Fibroblast of peridontal ligament (primary cell): ENCODE measurements around the gene TTYH2.
"Not testable (repeated sequence)": the region's sequence is repeated elsewhere in the genome, so short reads cannot be mapped to it uniquely, and the experiment has no call there.

Experiments used
- DNase-seq: peaks from one replicate; pipeline ENCODE4 v3.0.0-alpha.2; 2010; ENCODE audit errors: extremely low read depth

Gene TTYH2

DNA sequence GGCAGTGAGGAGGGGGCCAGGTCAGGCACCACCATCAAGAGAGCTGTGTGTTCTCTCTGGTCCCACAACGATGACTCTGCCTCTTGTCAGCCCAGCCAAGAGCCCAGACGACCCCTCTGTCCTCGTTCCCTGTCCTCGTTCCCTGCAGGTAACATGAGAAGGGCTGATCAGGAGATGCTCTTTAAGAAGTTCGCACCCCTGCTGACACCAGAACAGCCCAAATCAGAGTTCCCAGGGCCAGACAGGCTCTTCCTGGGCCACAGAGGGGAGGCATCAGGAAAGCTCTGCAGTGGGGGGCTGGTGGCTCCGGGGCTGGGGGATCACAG lies 47.1 kb downstream of the TTYH2 start:
- DNase-seq, result no peak

DNA sequence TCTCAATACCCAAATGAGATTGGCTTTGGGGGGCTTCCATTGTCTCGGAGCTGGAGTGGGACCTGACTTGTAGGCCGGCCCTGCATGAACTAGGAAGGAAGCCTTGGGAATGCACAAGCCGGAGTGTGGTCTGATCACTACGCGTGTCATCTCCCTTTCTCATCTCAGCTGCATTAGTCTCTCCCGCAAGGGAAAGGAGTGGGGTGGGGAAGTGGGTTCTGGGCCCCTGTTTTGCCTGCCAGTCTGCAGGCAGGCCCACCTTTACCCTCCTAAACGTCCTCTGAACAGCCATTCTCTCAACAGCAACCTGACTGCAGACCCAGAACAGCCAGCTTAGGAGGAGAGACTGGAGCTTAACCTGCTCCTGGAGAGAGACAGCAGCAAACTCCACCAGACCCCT lies 49.2 kb downstream of the TTYH2 start:
- DNase-seq, result no peak

DNA sequence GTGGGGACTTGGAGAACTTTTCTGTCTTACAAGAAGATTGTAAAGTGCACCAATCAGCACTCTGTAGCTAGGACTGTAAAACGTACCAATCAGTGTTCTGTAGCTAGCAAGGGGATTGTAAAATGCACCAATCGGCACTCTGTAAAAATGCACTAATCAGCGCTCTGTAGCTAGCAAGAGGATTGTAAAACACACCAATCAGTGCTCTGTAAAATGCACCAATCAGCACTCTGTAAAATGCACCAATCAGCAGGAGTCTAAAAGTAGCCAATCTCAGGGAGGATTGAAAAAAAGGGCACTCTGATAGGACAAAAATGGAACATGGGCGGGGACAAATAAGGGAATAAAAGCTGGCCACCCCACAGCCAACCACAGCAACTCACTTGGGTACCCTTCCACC lies 53.7 kb downstream of the TTYH2 start:
- DNase-seq, result not testable (repeated sequence)

DNA sequence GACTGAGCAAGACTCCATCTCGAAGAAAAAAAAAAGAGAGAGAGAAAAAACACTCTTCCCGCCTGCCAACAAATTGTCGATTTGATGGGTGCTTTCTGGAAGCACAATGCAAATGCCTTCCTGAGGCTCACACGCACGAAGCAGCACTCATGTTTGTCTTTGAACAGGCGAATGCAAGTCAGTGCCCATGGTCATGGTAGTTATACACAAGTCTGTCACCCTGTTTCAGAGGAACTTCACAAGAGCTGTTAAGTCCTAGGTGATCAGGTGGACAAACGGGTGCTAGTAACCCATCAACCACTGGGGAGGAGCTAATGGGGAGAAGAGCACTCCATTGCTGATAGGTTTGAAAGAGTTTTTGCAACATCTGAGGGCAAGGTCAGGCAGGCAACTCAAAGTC lies 54.2 kb downstream of the TTYH2 start:
- no peak for DNase-seq

DNA sequence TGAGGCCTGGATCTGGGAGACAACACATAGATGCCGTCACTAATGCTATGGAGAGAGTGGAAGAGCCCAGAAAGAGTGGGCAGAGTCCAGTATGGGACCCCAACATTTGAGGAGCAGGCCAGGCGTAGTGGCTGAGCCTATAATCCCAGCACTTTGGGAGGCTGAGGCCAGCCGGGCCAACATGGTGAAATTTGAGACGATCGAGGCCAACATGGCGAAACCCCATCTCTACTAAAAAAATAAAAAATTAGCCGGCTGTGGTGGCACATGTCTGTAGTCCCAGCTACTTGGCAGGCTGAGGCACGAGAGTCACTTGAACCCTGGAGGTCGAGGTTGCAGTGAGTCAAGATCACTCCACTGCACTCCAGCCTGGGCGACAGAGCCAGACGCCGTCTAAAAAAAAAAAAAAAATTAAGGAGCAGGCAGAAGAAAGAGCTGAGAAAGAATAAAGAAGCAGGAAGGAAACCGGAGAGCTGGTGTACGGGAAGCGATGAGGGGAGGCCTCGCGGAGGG lies 54.7 kb downstream of the TTYH2 start:
- no peak for DNase-seq

DNA sequence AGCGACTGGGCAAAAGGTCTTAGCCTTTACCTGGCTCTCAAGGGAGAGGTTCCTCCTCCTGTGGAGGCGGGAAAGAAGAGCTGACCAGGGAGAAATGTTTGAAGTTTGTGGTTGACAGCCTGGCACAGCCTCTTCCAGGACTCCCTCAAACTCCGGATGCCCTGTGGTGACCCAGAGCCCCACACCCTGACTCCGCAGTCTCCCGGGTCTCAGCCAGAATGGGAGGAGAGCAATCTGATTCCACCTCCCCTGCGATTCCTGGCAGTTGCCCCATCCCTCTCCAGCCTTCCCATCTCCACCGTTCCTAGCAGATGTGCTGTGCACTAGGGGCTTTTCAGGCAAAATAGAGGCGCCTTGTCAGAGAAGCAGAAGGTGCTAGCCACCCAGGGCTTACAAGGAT lies 55.2 kb downstream of the TTYH2 start:
- DNase-seq, result no peak

DNA sequence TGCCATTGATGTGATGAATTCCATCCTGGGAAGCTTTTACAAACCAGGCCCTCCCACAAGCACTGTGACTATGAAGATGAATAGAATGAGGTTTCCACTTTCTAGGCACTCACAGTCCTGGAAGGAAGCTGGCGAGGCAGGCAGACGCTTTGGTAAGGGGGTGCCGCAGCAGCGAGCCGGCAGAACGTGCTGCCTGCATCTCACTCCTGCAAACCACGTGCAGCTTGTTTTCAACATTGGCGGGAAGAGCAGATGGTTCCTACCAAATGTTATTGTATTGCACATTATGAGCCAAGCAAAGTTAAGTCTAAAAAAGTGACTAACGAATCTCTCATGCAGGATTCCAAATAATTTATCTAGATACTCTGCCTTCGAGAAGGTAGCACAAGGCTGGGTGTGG lies 57.0 kb downstream of the TTYH2 start:
- no peak for DNase-seq

DNA sequence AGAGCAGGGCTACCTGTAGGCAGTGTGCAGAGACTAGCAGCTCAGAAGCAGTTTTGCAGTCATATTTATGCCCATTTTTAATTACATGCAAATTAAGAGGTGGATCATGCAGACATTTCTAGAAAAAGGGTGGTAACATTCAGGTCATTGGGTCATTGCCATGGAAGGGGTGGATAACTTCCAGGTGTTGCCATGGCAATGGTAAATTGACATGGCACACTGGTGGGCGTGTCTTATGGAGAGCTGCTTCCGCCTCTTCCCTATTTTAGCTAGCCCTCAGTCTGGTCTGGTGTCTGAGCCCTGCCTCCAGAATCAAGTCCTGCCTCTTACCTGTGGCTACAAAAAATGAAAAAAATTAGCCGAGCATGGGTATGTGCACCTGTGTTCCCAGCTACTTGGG lies 57.9 kb downstream of the TTYH2 start:
- DNase-seq, result no peak

DNA sequence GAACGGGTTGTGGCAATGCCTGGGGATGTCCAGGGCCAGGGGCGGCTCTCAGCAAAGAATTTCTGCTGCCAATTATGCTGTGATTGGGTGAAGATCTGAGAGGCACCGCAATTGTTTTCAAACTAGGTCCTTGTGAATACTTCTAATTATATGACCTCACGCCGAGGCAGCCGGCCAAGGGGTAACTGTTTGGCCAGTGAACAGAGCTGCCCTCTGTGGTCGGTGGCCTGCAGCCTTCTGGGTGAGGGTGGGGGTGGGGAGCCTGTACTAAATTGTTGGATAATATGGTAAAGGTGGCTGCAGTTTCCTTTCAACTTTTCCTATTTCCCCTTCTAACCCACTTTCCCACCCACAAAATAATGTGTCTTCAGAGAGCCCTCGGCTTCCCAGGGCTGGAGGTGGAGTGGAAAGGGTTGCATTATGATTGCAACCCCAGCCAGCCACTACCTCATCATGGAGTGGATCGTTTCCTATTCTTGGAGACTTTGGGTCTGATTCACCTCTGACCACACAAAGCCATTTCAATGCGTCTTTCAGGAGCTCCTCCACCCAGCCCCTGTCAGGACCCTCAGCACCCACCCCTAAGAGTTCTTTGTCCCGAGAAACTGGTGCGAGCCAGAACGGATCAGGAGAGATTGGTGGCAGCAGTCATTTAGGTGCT lies 58.7 kb downstream of the TTYH2 start:
- DNase-seq, result no peak

DNA sequence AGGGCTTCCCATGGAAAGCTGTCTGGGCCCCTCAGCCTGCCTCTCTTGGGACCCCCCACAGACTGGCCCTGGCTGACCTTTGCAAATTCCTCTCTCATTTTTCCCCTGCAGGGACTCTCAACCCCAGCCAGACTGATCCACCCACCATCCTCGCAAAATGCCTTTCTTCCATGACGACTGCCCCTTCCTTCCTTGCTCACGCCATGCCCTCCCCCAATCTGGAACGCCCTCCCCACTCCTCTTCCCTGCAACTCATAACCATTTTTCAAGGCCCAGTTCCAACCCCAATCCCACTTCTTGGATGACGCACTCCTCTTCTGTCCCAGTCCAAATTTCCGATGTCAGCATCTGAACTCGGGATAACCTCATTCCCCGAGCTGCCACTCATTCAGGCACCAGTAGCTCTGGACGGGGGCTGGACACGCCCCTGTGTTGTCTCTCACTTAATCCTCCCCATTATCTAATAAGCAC lies 59.4 kb downstream of the TTYH2 start:
- DNase-seq, result peak; percentile 3

DNA sequence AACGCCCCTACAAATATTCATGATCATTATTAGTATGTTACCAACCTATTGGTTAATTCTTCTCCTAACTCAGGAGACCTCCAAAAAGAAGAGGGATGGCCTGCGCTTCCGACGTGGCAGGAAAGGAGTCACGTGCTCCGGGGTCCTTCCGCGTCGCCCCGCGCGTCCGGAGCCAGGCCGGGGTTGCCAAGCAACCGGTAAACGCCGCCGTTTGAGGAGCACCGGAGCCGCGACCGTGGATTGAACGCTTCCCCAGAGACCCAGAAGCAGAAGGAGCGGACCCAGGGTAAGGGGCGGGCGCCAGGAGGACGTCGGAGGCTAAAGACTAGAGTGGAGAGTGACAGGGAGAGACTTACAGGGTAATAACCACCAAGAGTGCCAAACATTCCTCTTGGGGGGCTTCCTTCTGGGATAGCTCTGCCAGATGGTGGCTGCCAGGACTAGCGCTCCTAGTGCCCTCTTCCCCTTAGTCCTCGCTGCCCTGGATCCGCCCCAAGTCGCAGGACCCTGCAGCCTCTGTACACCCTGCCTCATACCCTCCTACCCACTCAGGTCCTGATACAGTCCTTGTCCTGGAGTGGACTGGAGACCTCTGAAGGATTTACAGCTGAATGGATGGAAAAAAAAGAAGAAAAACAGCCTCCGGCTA lies 60.8 kb downstream of the TTYH2 start, which contains the start of gene DNAI2:
TSS of gene DNAI2 (plus strand) at position 175 of the 649 bp plus-strand sequence. CDS start 7,584 bp downstream, outside the sequence.
- no peak for DNase-seq

DNA sequence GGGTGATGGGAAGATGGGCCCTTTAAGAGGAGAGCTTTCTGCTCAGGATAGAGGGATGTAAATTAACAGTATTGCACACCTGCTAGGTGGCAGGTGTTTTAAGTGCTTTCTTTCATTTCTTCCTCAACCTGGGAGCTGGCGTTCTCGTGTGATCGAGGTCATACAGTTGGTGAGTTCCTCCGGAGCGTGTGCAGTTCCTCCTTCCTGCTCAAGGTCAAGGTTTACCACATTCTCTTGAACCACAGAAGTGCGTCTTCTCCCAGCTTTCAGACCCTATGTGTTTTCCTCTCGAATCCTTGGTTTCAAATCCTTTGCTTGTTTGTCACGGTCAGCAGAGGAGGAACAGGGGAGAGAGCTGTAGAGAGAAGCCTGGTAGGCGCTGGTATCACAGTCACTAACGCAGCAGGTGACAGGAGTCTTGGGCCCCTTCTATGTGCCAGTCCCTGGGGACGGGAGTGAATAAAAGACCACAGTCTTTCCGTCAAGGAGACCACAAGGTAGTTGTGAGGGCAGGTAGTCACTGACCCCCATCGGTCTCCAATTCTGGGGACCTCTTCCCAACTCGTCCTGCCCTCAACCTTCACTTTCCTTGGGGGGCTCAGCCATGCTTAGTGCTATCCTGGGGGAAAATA lies 61.5 kb downstream of the TTYH2 start:
- DNase-seq, result no peak

DNA sequence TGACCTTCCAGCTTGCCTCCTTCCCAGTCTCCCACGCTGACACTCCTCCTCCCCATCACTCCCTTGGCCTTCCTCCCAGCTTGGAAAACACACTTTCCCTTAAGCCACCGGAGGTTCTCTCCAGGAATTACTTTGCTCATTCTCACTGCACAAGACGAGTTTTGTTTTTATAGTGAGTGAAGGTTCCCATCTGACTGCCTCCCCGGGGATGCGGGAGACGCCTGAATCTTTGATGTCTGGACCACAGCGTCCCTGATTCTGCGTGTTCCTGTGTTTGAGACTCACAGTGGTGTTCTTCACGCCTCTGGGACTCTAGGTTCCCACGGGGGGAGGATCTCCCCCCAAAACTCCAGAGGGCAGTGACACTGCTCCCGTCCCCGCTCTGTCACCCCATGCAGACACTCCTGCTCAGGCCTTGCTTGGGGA lies 62.7 kb downstream of the TTYH2 start:
- DNase-seq, result no peak

DNA sequence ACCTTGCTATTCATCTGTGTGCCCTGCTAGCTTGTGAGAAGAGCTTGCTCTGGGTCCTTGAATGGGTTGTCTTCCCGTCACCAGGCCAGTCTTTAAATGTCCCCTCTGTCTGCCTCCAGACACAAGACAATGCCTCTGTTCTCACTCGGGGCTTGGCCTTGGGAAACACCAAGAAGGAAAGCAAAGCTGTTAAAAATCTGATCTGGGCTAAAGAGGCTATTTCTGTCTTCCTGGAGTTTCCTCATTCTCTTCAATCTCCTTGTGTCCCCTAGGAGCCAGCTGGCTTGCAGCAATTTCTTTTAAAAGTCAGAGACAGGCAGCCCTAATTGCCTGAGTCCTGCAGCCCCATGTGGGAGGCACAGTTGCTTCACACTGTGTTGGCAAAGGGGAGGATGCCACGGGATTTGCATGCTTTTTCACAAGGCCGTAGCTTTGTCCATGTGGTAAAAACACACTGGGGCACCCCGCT lies 63.2 kb downstream of the TTYH2 start:
- no peak for DNase-seq

DNA sequence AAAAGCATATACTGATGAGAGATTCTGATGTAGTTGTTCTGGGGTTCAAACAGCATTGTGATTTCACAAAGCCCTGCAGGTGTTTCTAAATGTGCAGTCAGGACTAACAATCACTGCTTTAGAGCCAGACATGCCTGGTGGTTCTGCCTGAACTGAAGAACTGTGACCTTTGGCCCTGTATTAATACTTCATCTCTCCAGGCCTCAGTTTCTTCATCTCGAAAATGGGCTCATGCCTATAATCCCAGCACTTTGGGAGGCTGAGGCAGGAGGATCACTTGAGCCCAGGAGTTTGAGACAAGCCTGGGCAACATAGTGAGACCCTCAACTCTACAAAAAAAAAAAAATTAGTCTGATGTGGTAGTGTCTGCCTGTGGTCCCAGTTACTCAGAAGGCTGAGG lies 64.6 kb downstream of the TTYH2 start:
- no peak for DNase-seq

DNA sequence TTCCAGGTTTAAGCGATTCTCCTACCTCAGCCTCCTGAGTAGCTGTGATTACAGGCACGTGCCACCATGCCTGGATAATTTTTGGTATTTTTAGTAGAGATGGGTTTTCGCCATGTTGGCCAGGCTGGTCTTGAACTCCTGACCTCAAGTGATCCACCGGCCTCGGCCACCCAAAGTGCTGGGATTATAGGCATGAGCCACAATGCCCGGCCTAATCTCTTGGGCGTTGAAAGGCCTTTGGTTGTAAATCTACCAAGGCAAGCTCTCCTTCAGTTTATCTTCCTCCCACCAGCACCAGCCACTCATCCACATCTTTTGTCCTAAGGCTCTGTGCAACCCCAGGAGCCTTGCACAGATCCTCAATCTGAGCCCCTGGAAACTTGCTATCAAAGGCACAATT lies 66.2 kb downstream of the TTYH2 start:
- not testable (repeated sequence) for DNase-seq

DNA sequence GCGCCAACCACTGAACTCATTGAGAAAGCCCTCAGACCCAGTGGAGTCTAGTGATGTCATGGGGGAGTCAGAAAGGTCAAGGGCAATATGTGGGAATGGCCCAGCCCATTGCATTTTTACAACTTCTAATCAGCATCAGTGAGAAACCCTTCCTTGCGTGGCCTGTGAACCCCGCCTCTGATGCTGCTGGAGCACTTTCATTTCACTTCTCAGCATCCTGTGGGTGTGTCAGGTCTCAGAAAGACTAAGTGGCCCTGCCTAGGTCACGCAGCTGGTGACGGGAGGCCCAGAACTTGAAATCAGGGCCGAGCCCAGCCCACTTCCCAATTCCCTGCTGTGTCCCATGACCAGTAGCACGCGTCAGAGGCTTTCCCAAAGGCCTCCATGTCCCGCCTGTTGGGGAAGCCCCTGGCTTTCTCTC lies 66.7 kb downstream of the TTYH2 start:
- DNase-seq, result no peak

DNA sequence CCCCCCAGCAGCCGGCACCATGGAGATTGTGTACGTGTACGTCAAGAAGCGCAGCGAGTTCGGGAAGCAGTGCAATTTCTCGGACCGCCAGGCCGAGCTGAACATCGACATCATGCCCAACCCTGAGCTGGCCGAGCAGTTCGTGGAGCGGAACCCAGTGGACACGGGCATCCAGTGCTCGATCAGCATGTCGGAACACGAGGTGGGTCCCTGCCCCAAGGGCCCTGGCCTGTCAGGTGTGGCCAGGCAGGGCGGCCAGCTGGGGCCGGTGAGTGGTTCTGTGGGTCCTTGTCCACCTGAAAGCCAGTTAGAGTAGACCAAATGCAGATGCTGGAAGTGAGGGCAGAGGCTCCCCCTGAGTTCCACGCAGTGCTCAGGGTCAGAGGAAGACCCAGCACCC lies 68.4 kb downstream of the TTYH2 start:
- no peak for DNase-seq

DNA sequence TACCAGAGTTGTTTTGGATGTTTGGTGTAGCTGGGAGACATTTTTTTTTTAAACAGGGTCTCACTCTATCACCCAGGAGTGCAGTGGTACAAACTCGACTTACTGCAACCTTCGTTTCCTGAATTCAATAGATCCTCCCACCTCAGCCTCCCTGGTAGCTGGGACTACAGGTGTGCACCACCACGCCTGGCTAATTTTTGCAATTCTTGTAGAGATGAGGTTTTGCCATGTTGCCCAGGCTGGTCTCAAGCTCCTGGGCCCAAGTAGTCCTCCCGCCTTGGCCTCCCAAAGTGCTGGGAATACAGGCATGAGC lies 68.9 kb downstream of the TTYH2 start:
- not testable (repeated sequence) for DNase-seq

DNA sequence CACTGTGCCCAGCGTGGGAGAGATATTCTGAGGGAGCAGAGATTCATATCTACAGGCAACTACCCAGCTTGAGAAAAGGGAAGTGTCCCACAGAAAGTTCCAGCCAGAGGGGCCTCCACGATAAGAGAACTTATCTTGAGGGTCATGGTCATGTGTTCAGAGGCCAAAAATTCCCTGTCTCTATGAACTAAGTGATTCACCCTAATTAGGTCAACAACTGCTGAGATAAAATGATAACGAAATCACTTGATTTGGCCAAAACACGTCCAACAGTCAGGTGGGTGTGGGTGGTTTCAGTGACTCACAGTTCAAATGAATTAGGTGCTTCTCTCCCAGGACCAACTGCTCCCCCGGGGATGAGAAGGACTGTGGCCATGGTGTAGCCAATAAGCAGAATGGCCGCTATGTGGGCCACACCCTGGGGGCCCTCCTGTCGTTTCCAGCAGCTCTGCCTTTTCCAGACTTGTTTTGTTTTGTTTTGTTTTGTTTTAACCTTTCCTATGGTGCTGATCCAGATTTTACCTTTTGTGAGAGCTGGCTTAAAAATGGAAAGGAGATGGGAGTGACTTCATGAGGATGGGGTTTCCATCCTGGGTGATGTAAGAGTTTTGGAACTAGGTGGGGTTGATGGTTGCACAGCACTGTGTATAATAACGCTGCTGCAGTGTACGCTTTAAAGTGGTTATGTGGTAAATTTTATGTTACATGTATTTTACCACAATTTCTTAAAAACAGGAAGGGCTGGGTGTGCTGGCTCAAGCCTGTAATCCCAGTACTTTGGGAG lies 69.4 kb downstream of the TTYH2 start:
- no peak for DNase-seq

DNA sequence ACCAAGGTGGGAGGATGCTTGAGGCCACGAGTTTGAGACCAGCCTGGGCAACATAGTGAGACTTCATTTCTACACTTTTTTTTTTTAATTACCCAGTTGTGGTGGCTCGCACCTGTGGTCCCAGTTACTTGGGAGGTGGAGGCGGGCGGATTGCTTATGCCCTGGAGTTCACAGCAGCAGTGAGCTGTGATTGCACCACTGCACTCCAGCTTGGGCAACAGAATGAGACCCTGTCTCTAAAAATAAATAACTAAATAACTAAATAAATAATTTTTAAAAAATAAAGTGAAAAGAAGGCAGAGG lies 70.0 kb downstream of the TTYH2 start:
- DNase-seq, result no peak

DNA sequence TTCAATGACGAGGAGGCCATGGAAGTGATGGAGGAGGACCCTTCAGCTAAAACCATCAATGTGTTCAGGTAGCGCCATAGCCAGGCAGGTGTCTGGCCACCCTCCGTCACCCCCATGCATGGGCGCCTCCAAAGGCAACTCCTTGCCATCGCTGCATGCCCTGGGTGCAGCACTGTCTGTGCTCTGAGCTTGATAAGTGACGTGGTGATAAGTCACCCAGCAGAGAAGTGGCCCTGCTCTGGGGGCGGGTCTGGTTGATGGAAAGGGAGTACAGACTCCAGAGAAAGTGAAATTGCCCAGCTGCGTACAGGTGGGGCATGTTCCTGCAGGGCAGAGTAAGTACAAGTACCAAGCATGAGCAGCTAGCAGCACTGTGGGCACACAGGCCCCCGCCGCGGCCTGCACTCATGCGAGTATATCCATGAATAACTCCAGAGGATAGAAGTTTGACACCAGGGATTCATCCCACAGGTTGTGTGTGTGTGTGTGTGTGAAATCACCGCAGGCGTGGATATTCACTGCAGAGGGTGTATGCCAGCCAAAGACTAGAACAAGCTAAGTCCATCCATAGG lies 73.7 kb downstream of the TTYH2 start:
- no peak for DNase-seq
